T-helper 1 cell (primary cell): ENCODE results near the gene YJEFN3.

ENCODE experiments used
- DNase-seq, 5 donors: peaks; one replicate each; pipeline ENCODE4 v3.0.0-alpha.2; 2012 to 2020

Gene YJEFN3

DNA sequence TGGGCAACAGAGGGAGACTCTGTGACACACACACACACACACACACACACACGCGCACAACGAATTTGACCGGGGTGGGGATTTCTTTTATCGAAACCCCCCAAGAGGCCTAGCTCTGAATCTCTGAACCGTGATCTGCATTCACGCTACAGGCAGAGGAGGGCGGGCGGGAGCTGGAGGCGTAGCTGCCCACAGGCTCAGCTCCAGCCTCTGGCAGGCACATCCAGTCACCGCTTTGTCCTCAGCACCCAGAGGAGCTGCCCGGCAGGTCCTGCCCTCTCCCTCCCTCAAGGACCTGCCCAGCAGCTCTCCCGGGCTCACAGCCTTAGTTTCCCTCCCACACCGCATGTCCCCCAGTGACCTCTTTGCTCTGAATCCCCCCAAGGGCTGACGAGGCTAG lies 29.3 kb downstream of the YJEFN3 start:
- no peak for DNase-seq

DNA sequence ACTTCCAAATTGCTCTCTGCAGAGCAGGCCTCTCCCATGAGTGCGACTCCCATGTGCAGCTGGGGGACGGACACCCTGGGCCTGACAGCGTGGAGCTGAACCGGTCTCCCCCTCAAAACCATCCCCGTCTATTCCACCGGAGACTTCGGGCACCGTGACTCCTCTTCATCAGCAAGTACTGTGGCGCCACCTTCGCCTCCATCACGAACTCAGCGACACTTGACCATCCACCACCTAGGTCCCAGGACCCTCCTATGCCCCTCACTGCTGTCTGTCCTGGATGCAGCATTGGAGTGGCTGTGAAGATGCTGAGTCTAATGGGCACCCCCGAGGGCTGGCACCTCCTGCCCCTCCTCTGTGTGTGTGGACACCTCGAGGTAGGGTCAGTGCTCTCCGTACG lies 29.9 kb downstream of the YJEFN3 start:
- DNase-seq, result no peak

DNA sequence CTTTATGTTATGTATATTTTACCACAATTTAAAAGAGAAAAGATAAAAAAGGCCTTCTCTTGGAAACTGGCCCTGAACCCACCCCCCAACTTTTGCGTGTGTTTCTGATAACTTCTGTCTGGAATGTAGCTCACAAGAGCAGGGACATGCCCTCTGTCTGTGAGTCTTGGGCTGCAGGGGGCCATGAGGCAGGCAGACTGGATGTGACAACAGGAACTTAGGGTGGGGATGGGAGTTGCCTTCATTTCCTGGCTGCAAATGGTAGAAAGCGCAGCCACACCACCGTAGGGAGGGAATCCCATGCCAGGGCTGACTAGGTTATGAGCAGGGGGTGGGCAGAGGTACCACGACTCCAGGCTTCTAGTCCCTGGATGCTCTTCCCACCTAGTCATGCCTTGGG lies 31.2 kb downstream of the YJEFN3 start:
- no peak for DNase-seq

DNA sequence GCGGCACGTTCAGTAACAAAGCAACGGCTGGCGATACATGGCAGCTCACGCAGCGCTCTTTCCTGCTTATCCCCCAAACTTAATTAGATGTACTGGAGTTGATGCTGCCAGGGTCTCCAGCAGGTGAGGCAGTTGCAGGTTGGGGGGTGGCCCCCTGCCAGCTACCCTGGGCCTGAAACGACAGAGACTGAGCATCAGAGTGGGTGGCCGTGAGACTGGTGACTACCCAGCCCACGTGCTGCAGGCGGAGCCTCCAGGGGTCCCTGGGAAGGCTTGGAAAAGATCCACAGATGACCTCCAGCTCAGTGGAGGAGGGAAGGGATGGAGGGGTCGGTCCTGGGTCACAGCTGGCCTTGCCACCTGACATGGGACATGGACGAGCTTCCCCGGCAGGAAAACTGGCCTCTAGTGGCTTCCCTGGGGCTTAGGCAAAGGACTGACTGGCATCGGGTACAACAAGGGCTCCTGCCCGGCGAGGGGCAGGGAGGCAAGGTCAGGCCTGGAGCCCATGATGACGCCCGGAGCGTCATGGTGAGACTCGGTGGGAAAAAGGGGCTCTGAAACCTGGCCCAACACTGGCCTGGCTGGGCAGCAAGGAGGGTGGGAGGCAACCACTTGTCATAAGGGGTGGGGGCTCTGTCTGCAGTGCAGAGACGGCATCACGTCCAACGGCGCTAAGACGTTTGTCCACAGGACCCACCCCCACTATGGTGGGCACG lies 33.4 kb downstream of the YJEFN3 start:
- DNase-seq, result no peak

DNA sequence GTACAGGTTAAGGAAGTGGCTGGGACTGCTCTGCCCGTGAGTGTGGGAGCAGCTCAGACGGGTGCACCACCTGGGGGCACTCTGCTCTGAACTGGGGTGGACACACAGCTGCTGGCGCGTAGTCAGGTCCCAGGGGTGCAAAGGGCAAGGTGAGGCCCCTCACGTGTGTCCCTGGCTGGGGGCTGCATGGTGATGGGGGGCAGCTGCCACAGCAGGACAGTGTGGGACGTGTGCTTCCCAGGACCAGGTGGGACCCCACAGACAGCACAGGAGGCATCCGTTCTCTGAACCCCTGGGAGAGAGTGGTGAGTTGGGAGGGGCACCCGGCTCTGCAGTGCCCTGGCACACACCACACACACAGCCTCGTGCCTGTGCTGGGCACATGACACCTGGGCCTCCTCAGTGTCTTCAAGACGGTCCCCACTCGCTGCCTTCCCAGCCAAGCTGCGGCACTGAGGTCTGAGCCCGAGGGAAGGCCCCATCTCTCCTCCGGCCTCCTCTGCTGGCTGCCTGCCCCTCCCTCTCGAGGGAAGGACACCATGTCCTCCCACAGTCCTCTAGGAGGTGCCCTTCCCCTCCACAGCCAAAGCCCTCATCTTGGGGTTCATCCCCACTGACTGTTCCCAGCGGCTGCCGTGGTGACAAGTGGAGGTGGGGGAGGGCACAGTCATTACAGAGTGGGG lies 34.1 kb downstream of the YJEFN3 start:
- peak in 2 of 5 donors; percentile 25 to 49 for DNase-seq

DNA sequence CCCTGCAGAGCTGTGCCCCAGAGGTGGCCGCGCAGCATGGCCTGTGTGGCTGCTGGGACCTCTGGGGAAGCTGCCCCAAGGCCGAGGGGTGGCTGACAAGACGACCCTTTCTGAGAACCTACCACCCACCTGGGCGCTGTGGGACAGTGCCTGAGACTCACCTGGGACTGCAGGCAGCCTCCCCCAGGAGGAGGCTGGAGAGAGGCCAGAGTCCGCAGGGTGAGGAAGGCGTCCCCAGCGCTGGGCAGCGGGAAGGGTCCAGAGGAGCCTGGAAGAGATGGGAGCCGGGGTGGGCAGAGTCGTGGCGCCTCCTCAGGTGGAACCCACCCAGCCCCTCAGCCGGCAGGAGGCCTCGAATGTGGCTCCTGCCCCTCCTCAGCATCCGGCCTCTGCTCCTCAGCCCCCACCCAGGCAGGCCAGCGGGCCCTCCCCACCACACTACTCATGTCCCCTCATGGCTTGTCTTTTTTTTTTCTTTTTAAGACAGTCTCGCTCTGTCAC lies 34.7 kb downstream of the YJEFN3 start:
- no peak for DNase-seq

DNA sequence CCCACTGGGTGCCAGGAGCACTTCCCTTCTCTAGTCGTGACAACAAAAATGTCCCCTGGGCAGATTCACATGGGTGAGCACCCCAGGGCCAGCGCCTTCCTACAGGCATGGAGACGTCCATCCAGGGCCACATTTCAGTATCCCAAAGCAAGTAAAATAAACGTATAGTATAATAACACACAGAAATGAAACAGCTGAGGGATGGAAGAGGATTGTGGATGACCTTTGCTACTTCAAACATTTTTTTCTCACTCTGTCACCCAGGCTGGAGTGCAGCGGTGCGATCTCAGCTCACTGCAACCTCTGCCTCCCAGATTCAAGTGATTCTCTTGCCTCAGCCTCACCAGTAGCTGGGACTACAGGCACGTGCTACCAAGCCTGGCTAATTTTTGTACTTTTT lies 37.6 kb downstream of the YJEFN3 start:
- no peak for DNase-seq

DNA sequence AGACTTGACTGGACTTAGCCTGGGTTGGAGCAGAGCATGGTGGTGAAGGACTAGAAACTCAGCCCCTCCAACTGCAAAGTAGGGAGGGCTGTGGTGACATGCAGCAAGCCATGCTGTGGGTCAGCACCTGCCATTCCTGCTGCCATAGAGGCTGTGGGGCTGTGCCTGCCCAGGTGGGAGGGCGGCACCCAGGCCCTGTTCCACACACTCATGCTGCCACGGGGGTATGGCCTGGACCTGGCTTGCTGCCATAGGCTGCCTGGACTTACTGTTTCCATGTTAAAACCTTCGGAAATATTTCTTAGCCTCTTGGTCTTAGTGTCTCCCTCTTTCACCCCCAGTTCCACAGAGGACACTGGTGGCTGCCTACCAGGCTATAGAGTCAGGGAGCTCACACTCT lies 38.7 kb downstream of the YJEFN3 start:
- DNase-seq, result no peak

DNA sequence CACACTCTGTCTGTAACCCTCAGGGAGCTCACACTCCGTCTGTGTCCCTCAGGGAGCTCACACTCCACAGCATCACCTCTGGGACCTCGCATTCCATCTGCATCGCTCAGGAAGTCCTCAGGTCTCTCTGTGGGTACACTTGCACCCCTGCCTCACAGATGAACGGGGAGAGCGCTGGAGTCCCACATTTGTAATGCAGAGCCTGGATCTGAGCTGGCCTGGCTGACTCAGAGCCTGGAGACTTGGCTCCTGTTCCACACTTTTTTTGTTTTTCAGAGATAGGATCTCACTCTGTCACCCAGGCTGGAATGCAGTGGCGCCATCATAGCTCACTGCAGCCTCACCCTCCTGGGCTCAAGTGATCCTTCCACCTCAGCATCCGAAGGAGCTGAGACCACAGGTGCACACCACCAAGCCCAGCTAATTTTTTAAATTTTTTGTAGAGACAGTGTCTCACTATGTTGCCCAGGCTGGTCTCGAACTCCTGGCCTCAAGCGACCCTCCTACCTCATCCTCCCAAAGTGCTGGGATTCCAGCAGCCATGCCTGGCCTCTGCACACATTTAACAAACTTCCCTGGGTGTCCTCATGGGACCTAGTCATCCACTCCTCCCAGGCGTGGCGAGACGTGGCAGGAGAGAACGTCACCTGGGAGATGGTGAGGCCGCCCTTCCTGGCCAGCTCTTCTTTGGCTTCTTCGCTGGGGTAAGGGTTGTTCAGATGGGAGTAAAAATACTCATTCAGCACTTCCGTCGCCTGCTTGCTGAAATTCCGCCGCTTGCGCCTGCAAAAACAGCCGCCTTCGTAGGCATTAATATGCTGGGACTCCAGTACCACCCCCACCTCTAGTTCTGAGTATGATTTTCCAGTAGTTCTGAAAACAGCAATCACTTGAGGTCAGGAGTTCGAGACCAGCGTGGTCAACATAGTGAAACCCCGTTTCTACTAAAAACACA lies 40.4 kb downstream of the YJEFN3 start:
- no peak for DNase-seq

DNA sequence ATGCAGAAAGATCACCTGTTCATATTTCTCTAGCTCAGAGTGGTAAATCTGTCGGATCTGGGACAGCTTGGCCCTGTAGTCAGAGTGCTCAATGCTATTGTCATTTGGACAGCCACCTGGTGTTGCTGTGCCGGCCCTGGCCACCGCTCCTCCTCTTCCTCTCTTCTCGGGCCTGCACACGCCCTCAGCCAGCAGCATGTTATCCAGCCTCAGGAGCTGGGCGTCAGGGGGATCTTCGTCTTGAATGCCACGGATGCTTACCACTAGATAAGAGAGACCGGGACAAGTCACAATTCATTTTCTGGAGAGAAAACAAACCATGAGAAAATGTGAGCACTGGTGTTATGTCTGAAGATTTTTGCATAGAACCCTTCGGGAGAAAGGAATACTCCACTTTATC lies 41.9 kb downstream of the YJEFN3 start:
- no peak for DNase-seq

DNA sequence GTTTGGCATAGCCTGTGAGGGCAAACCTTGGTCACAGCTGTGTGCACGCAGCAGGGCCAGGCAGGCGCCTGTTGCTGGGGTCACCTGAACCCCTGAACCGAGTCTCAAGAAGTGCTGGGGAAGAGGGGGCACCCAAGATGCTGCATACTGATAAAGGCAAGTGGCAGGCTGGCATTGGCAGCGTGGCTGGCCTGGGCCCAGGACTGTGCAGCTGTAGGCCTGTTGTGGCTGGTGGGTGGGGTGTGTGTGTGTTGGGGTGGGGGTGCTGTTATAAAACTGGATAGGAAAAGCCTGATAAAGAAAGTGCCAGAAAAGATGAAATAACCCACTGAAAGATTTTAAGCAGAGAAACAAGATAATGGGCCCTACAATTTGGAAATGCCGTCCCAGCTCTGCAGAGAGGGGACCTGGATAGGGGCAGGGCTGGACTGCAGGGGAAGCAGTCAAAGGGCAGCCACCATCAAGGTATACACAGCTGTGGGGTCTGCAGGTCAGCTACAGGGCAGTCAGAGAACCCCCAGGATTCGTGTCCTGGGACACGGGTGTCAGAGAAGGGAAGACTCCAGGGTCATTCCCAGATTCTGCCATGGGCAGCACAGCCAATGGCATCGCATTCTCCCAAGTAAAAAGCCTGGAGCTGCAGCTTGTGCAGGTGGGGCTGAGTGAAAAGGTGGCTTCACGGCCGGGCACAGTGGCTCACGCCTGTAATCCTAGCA lies 42.5 kb downstream of the YJEFN3 start:
- DNase-seq, result no peak

DNA sequence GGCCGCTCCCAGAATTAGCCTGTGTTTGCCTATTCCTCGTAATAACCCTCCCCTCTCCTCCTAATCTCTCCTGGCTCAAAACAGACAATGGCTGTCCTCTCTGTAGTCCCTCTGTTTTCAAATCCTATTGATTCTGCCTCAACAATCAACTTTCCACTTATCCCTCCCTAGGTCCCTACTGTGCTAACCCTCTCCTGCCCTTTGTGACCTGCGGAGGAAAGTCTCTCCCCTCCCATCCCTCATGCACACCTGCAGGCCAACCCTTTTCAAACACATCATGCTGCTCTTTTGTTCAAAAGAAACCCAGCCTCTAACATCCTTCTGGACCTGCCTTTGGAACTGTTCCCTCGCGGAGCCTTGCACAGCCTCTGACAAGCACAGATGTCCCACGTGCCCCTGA lies 46.7 kb downstream of the YJEFN3 start:
- DNase-seq, result no peak

DNA sequence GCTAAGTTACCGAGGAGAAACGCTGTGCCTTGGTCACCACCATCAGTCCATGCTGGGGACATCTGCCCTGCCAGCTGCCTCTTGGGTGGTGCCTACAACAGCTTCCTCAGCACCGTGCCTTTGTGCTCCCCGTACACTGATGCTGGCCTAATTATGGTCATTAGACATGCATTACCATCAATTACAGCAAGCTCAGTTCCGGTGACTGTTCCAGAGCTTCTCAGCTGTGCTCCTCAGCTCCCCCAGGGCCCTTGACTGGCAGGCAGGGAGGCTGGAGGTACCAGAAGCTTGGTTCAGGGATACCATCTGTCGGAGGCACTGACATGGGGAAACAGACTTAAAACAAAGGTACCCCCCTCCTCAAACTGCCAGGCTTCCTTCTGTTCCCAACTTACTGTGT lies 49.5 kb downstream of the YJEFN3 start:
- no peak for DNase-seq

DNA sequence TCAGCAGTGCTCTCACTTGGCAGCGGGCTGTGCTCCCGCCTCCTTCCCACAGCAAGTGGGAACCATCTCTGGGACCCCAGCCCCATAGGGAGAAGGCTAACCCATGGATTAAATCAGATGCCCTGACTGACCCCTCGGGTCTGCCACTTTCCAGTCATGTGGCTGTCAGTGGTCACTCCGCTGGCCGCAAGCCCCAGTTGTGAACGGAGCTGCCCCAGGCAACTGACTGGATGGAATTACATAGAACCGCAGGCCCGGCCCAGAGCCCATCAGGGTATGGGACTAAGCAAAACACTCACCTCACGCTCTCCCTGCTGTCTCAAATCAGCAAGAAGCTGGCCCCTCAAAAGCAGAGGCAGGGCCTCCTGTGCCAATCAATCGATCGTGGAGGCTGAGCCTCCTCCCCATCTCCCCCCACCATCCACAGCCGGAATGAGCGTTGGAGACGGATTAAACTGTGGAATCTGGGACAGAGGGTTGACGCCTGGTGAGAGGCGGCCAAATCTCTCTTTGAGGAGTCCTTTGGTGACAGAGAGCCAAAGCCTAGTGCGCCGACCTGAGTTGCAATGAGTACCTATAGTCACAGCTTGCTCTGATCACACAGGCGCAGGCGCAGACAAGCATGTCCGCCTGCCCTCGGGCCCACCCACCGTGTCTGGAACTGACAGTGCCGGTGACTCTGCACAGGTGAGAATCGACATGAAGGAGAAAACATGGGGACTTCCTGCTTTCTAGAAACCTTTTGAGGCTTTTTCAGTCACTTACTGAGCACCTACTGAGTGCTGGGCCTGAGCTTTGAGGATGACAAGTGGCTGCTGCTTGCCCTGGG lies 51.0 kb downstream of the YJEFN3 start:
- no peak for DNase-seq

DNA sequence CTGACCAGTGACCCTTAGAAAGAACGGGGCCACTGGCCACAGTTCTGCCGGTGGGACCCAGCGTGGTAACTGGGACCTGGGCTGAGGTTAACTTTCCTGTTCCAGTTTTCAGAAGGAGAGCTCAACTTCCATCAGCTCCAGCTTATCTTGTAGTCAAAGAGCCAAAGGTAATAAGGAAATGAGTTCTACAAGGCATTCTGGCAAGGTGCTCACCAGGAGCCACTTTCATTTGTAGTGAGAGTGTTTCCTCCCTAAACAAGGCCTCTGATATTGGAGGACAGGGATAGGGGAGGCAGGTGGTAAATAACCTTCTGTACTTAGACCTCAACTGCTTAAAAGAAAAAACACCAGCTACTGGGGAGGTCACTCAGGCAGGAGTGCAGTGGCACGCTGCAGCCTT lies 51.7 kb downstream of the YJEFN3 start:
- DNase-seq, result no peak

DNA sequence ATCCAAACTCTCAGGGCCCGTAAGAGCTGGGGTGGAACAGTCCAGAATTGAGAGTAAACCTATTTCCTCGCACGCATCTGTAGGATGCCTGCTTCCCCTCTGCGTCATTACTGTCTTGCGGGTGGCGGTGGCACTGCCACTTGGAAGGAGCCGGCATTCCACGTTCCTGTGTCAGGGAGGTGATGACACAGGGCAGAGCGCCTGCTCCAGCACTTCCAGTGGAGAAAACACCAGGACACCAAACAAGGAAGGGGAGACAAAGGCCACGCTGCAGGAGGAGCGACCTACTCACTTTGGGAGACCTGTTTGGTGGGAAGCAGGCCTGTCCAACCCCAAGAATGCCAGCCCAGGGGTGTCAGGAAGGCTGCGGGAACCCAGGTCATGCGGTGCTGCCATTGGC lies 52.7 kb downstream of the YJEFN3 start:
- DNase-seq, result no peak

DNA sequence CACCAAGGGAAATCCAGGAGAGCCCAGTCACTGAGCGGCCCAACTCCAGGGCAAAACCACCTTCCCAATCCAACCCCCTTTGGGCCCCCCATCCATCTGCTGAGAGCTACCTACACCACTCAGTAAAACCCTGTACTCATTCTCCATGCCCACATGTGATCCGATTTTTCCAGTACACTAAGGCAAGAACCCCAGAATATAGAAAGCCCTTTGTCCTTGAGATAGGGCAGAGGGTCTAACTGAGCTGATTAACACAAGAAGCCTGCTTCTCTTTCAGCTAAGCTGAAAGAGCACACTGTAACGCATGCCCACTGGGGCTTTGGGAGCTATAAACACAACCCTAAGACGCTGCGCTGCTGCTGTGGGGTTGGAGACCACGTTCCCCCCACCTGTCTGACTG lies 53.8 kb downstream of the YJEFN3 start:
- no peak for DNase-seq

DNA sequence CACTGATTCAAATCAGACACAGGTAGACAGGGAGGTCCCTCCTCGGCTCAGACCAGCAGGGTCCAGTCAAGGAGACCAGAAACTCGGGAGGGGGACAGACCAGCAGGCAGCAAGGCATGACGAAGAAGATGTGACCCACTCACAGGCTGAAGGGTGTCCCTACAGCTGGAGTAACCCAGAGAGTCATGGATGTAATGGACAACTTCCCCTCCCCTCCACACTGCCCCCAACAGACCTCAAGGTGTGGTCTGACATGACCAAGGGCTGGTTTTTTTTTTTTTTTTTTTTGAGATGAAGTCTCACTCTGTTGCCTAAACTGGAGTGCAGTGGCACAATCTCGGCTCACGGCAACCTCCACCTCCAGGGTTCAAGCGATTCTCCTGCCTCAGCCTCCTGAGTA lies 55.6 kb downstream of the YJEFN3 start:
- DNase-seq, result no peak
